Measurements from ENCODE around the gene ABCB6. TPM values are rescaled to one million over a fixed set of nuclear protein-coding genes. Genes with fewer than 3 reads are reported as not detected.

Gene ABCB6
- total RNA-seq, 1 donor from 2014 or later, result 23.8 TPM

GRCh38 chr2:219228041-219228910, 9.5 kb upstream of the ABCB6 start:
- TF ChIP-seq POLR2A (IDR thresholded peaks at IDR 0.05) (no peak), POLR2AphosphoS5 (IDR thresholded peaks at IDR 0.05; ENCODE audit: insufficient read depth in 1 of 2, low read depth in 1 of 2) (no peak)
- Histone ChIP-seq H3K4me1 (peaks cover 46% of the 10 kb centered on the region), H3K4me3 (peak overlapping the region; percentile 64 to 85), H3K36me3 (peaks cover 12 to 53% of the 10 kb centered on the region in 2 donors), H3K9me3 (no peaks in the 10 kb centered on the region), H3K27ac (peak overlapping the region; percentile 83), H3K27me3 (no peaks in the 10 kb centered on the region)
- no peak for DNase-seq (ENCODE audit: extremely low spot score in 2 of 2)
- intact Hi-C loops (cut with DNase I), result no loop called here

- intact Hi-C loops (cut with DNase I), result no loop called here
- H3K27me3 ChIP-seq, result no peaks in the 10 kb centered on the region
- peaks cover 12 to 65% of the 10 kb centered on the region in 2 donors for H3K36me3 ChIP-seq
- no peaks in the 10 kb centered on the region for H3K9me3 ChIP-seq
- no peak overlapping the region for H3K4me3 ChIP-seq
- H3K27ac ChIP-seq, result no peak overlapping the region
- TF ChIP-seq CTCF (IDR thresholded peaks at IDR 0.05) (no peak), POLR2A (IDR thresholded peaks at IDR 0.05) (no peak), POLR2AphosphoS5 (IDR thresholded peaks at IDR 0.05; ENCODE audit: insufficient read depth in 1 of 2, low read depth in 1 of 2) (no peak)
- no peak for DNase-seq (ENCODE audit: extremely low spot score in 2 of 2)
- peaks cover 24% of the 10 kb centered on the region for H3K4me1 ChIP-seq
These were observed 6.6 kb upstream of the ABCB6 start for GRCh38 chr2:219225350-219225749.

DNA sequence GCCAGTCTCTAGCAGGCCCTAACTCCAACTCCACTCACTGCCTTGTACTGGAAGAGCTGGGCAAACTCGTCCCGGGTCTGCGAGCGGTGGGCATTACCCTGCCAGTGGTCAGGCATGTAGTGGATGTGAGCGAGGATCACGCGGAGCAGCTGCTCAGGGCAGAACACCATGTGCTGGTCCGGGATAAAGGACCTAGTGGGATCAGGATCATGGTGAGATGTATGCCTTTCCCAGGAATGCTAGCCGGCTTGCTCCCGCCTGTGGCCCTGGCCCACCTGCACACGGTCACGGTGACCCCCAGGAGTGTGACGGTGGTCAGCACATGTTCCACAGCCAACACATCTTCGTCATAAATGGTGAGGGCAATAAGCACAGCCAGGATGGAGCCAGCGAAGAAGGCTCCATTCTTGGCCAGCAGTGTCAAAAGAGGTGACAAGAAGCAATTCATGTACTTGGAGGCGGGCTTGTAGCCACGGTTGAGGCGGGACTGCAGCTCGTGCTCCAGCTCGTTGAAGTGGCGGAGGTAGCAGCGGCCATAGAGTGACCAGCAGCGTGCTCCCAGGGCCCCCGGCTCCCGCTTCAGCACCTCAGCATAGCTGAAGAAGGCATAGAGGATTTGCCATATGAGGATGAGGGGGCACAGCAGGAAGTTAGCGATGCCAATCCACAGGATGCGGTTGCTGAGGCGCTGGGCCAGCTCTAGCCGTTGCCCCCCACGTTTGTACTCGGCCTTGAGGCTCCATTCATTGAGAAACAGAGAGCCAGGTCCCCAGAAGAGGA, 5.3 kb upstream of the ABCB6 start:
- intact Hi-C loops (cut with DNase I), result no loop called here
- Histone ChIP-seq H3K4me1 (peaks cover 32% of the 10 kb centered on the region), H3K27me3 (no peaks in the 10 kb centered on the region), H3K9me3 (no peaks in the 10 kb centered on the region), H3K4me3 (no peak overlapping the region), H3K36me3 (peaks cover 12 to 72% of the 10 kb centered on the region in 2 donors), H3K27ac (no peak overlapping the region)
- no peak for DNase-seq (ENCODE audit: extremely low spot score in 2 of 2)
- no peak for TF ChIP-seq POLR2A (IDR thresholded peaks at IDR 0.05)
- TF ChIP-seq POLR2AphosphoS5 (IDR thresholded peaks at IDR 0.05; ENCODE audit: insufficient read depth in 1 of 2, low read depth in 1 of 2), result no peak
- no peak for TF ChIP-seq CTCF (IDR thresholded peaks at IDR 0.05)

- no peaks in the 10 kb centered on the region for H3K9me3 ChIP-seq
- peaks cover 12 to 72% of the 10 kb centered on the region in 2 donors for H3K36me3 ChIP-seq
- TF ChIP-seq CTCF (IDR thresholded peaks at IDR 0.05) (no peak), POLR2A (IDR thresholded peaks at IDR 0.05) (no peak), POLR2AphosphoS5 (IDR thresholded peaks at IDR 0.05; ENCODE audit: insufficient read depth in 1 of 2, low read depth in 1 of 2) (no peak)
- no peak overlapping the region for H3K27ac ChIP-seq
- peaks cover 26% of the 10 kb centered on the region for H3K4me1 ChIP-seq
- no peak overlapping the region for H3K4me3 ChIP-seq
- intact Hi-C loops (cut with DNase I), result no loop called here
- H3K27me3 ChIP-seq, result no peaks in the 10 kb centered on the region
- no peak for DNase-seq (ENCODE audit: extremely low spot score in 2 of 2)
These were observed 3.3 kb upstream of the ABCB6 start for GRCh38 chr2:219221957-219222518.

DNA sequence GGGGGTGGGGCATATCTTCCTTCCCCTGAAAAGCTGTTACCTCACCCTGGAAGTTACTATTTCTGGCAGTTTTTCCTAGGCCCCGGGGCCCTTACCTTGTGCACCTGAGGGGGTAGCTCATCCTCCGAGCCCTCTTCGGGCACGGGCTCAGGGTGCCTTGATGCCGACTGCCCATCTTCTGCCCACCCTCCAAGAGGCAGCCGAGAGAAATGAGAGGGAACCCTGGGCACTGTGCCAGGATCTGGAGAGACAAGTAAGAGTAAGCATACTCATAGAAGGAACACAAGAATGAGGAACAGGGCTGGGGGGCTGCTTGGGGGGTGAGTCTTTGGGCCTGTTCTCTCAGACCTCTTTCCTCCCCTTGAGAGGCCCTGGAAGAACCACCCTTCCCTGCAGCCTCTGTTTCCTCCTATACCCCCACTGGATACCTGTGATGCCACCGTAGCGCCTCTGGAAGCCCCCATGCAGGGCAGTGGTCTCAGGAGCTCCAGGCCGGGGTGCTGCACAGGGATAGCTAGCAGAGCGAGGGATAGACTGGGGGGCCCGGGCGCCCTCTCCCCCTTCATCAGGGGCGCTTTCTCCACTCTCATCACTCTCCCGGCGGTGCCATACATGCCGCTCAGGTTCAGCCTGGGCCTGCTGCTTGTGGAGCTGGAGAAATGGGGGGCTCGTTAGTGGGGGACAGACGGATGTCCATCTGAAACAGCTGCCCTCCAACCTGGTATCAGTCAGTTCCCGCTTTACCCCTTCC, 2.1 kb upstream of the ABCB6 start:
- DNase-seq (ENCODE audit: extremely low spot score in 2 of 2), result no peak
- H3K4me3 ChIP-seq, result no peak overlapping the region
- TF ChIP-seq POLR2A (IDR thresholded peaks at IDR 0.05) (no peak), POLR2AphosphoS5 (IDR thresholded peaks at IDR 0.05; ENCODE audit: insufficient read depth in 1 of 2, low read depth in 1 of 2) (no peak), CTCF (IDR thresholded peaks at IDR 0.05) (no peak)
- intact Hi-C loops (cut with DNase I), result no loop called here
- H3K9me3 ChIP-seq, result no peaks in the 10 kb centered on the region
- H3K27me3 ChIP-seq, result no peaks in the 10 kb centered on the region
- no peak overlapping the region for H3K27ac ChIP-seq
- peaks cover 12 to 67% of the 10 kb centered on the region in 2 donors for H3K36me3 ChIP-seq
- peaks cover 37% of the 10 kb centered on the region for H3K4me1 ChIP-seq

Measured in vagina (tissue), 2 donors.